Measurements from ENCODE around the gene GCNT1.
"Not testable (repeated sequence)": the region's sequence is repeated elsewhere in the genome, so short reads cannot be mapped to it uniquely, and the experiment has no call there.

GCNT1 gene

DNA sequence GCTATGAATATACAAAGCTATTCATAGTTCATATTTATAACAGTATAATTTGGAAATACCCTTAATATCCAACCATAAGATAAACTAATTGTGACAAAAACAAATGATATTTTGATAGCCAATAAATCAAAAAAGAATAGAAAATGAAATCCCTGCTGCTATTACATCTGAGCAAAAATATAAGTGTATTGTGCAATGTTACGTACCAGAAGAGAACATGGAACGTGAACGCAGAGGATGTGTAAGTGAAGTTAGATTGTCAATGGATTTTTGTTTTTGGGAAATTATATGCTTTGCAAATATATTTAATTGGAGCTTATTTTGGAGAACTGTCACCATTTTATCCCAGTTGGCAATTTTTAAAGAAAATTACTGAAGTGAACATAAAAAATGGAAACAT is 15.4 kb downstream of the GCNT1 start (continued):
- no peak for TF ChIP-seq GLIS3 (CRISPR knock-in tag; IDR thresholded peaks at IDR 0.05)
- no peak for TF ChIP-seq ZNF565 (CRISPR knock-in tag; conservative IDR thresholded peaks at IDR 0.05; ENCODE audit: low read depth)
- no peak for TF ChIP-seq OSR1 (CRISPR knock-in tag; IDR thresholded peaks at IDR 0.05)

DNA sequence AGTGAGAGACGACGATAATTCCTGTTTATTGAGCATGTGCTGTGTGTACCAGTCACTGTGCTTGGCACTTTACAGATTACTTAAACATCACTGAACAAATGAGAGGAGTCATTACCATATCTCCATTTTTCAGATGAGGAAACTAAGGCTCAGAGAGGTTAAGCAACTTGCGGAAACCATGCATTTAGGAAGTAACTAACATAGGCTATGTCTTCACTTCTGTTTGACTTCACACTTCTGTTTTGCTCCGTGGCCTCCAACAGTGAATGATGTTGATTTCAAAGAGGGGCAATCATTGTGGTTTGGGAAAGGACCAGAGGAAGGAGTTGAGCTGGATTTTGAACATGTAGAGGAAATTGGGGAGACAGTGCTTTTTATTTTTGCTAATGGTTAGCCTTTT is 16.7 kb downstream of the GCNT1 start:
- ATAC-seq, result no peak
- TF ChIP-seq ESRRG (CRISPR knock-in tag; IDR thresholded peaks at IDR 0.05), result no peak
- no peak for TF ChIP-seq ZFP3 (CRISPR knock-in tag; IDR thresholded peaks at IDR 0.05)
- TF ChIP-seq TCF4 (CRISPR knock-in tag; IDR thresholded peaks at IDR 0.05; ENCODE audit: borderline replicate concordance), result no peak
- no peak for TF ChIP-seq ZFP30 (CRISPR knock-in tag; IDR thresholded peaks at IDR 0.05)
- TF ChIP-seq, protein P1, sequence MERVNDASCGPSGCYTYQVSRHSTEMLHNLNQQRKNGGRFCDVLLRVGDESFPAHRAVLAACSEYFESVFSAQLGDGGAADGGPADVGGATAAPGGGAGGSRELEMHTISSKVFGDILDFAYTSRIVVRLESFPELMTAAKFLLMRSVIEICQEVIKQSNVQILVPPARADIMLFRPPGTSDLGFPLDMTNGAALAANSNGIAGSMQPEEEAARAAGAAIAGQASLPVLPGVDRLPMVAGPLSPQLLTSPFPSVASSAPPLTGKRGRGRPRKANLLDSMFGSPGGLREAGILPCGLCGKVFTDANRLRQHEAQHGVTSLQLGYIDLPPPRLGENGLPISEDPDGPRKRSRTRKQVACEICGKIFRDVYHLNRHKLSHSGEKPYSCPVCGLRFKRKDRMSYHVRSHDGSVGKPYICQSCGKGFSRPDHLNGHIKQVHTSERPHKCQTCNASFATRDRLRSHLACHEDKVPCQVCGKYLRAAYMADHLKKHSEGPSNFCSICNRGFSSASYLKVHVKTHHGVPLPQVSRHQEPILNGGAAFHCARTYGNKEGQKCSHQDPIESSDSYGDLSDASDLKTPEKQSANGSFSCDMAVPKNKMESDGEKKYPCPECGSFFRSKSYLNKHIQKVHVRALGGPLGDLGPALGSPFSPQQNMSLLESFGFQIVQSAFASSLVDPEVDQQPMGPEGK (CRISPR knock-in tag; IDR thresholded peaks at IDR 0.05; ENCODE audit: borderline replicate concordance), result no peak
- TF ChIP-seq, protein P2, sequence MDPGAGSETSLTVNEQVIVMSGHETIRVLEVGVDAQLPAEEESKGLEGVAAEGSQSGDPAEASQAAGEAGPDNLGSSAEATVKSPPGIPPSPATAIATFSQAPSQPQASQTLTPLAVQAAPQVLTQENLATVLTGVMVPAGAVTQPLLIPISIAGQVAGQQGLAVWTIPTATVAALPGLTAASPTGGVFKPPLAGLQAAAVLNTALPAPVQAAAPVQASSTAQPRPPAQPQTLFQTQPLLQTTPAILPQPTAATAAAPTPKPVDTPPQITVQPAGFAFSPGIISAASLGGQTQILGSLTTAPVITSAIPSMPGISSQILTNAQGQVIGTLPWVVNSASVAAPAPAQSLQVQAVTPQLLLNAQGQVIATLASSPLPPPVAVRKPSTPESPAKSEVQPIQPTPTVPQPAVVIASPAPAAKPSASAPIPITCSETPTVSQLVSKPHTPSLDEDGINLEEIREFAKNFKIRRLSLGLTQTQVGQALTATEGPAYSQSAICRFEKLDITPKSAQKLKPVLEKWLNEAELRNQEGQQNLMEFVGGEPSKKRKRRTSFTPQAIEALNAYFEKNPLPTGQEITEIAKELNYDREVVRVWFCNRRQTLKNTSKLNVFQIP (CRISPR knock-in tag; IDR thresholded peaks at IDR 0.05; ENCODE audit: borderline replicate concordance, low read depth), result no peak
- TF ChIP-seq, protein P3, sequence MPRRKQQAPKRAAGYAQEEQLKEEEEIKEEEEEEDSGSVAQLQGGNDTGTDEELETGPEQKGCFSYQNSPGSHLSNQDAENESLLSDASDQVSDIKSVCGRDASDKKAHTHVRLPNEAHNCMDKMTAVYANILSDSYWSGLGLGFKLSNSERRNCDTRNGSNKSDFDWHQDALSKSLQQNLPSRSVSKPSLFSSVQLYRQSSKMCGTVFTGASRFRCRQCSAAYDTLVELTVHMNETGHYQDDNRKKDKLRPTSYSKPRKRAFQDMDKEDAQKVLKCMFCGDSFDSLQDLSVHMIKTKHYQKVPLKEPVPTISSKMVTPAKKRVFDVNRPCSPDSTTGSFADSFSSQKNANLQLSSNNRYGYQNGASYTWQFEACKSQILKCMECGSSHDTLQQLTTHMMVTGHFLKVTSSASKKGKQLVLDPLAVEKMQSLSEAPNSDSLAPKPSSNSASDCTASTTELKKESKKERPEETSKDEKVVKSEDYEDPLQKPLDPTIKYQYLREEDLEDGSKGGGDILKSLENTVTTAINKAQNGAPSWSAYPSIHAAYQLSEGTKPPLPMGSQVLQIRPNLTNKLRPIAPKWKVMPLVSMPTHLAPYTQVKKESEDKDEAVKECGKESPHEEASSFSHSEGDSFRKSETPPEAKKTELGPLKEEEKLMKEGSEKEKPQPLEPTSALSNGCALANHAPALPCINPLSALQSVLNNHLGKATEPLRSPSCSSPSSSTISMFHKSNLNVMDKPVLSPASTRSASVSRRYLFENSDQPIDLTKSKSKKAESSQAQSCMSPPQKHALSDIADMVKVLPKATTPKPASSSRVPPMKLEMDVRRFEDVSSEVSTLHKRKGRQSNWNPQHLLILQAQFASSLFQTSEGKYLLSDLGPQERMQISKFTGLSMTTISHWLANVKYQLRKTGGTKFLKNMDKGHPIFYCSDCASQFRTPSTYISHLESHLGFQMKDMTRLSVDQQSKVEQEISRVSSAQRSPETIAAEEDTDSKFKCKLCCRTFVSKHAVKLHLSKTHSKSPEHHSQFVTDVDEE (CRISPR knock-in tag; IDR thresholded peaks at IDR 0.05), result no peak
- no peak for TF ChIP-seq ARNTL (CRISPR knock-in tag; IDR thresholded peaks at IDR 0.05; ENCODE audit: borderline replicate concordance, low read depth)
- TF ChIP-seq, protein P4, sequence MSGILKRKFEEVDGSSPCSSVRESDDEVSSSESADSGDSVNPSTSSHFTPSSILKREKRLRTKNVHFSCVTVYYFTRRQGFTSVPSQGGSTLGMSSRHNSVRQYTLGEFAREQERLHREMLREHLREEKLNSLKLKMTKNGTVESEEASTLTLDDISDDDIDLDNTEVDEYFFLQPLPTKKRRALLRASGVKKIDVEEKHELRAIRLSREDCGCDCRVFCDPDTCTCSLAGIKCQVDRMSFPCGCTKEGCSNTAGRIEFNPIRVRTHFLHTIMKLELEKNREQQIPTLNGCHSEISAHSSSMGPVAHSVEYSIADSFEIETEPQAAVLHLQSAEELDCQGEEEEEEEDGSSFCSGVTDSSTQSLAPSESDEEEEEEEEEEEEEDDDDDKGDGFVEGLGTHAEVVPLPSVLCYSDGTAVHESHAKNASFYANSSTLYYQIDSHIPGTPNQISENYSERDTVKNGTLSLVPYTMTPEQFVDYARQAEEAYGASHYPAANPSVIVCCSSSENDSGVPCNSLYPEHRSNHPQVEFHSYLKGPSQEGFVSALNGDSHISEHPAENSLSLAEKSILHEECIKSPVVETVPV (CRISPR knock-in tag; IDR thresholded peaks at IDR 0.05), result no peak
- no peak for TF ChIP-seq SNAI2 (CRISPR knock-in tag; IDR thresholded peaks at IDR 0.05)

DNA sequence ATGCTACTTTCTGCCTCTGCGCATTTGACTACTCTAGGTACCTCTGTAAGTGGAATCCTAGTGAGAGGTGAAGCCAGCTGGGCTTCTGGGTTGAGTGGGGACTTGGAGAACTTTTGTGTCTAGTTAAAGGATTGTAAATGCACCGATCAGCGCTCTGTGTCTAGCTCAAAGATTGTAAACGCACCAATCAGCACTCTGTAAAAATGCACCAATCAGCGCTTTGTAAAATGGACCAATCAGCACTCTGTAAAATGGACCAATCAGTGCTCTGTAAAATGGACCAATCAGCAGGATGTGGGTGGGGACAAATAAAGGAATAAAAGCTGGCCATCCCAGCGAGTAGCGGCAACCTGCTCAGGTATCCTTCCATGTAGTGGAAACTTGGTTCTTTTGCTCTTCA is 18.8 kb downstream of the GCNT1 start:
- not testable (repeated sequence) for ATAC-seq

DNA sequence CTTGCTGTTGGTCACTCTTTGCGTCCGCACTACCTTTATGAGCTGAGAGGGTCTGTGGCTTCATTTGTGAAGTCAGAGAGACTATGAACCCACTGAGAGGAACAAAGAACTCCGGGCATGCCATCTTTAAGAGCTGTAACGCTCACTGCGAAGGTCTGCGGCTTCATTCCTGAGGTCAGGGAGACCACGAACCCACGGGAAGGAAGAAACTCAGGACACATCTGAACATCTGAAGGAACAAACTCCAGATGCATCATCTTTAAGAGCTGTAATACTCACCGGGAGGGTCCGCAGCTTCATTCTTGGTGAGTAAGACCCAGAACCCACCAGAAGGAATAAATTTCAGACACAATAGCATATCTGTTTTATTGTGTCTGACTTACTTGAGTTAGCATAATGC is 19.2 kb downstream of the GCNT1 start:
- TF ChIP-seq CSDC2 (CRISPR knock-in tag; IDR thresholded peaks at IDR 0.05) (no peak), BACH2 (CRISPR knock-in tag; IDR thresholded peaks at IDR 0.05; ENCODE audit: borderline replicate concordance) (no peak), ZNF8 (CRISPR knock-in tag; IDR thresholded peaks at IDR 0.05) (no peak), ZC3H10 (CRISPR knock-in tag; IDR thresholded peaks at IDR 0.05) (no peak), PPARA (CRISPR knock-in tag; IDR thresholded peaks at IDR 0.05; ENCODE audit: borderline replicate concordance) (no peak), ZFP3 (CRISPR knock-in tag; IDR thresholded peaks at IDR 0.05) (no peak), TCF4 (CRISPR knock-in tag; IDR thresholded peaks at IDR 0.05; ENCODE audit: borderline replicate concordance) (no peak), ISL1 (CRISPR knock-in tag; IDR thresholded peaks at IDR 0.05) (no peak), ZNF565 (CRISPR knock-in tag; conservative IDR thresholded peaks at IDR 0.05; ENCODE audit: low read depth) (no peak), ARNTL (CRISPR knock-in tag; IDR thresholded peaks at IDR 0.05; ENCODE audit: borderline replicate concordance, low read depth) (no peak), SNAI2 (CRISPR knock-in tag; IDR thresholded peaks at IDR 0.05) (no peak), ZNF70 (CRISPR knock-in tag; IDR thresholded peaks at IDR 0.05) (no peak)
- TF ChIP-seq, protein P3 (CRISPR knock-in tag; IDR thresholded peaks at IDR 0.05), result no peak
- TF ChIP-seq, protein P1 (CRISPR knock-in tag; IDR thresholded peaks at IDR 0.05; ENCODE audit: borderline replicate concordance), result no peak
- ATAC-seq, result no peak

- not testable (repeated sequence) for ATAC-seq
Measured at GRCh38 chr9:76479337-76479736, 20.4 kb downstream of the GCNT1 start.
